HG02571 (cell line): ENCODE results near the gene NPB.
"Not testable (repeated sequence)": the region's sequence is repeated elsewhere in the genome, so short reads cannot be mapped to it uniquely, and the experiment has no call there.

Experiments
- ATAC-seq: cut with Tn5 transposase; IDR thresholded peaks from one replicate; pipeline ENCODE4 v1.9.1; 2021; ENCODE audit warnings: mild to moderate bottlenecking, moderate library complexity; ENCODE audit not compliant: unreplicated experiment

Gene NPB

GRCh38 chr17:81910840-81911276 is 8.8 kb downstream of the NPB start:
- ATAC-seq: peak; percentile 20

DNA sequence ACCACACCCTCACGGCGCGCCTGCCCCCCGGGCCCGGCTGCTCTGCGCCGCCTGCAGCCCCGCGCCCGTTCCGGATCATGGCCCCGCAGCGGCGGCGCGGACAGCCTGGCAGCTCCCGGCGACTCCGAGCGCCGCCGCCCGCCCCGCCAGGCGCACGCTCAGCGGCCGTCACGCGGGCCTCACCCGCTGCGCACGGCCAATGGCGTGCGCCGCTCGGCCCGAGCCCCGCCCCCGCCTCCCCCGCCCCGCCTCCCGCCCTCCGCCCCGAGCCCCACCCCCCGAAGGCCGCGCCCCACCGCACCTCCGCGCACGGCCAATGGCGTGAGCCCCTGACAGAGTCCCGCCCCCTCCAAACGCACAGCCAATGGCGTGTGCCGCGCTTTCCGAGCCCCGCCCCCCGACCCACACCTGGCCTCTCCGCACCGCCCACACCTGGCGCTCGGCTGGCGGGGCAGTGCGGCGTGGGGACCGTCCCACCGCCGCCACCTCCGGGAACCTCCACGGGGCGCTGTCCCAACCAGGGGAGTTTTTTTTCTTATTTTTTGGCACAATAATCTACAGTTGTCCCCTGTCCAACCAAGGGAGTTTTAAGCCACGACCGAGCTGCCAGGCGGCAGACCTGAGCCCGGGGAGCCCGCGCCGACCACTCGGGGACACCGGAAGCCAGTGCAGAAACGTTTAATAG is 9.4 kb downstream of the NPB start, which contains the start of gene PCYT2:
Gene PCYT2, minus strand, starts transcription at position 123 of the 685 bp plus-strand sequence. Its CDS starts 44 bp downstream, at position 79.
- peak; percentile 62 for ATAC-seq

DNA sequence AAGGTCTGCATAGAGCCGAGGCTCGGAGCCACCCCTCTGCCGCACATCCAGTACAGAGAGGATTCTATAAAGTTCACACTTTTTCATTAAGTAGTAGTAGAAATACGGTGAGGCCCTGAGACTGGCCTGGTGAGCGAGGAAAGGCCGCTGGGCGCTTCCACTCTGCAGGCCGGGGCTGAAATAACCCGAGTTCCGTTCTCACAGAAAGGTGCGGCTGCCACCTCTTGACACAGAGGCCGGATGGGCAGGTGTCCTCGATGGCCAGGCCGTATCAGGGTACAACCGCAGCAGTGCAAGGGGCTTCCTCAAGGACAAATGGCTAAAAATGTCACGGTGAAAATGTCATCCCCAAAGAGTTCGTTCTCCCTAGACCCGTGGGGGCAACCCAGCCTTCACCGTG is 9.9 kb downstream of the NPB start:
- ATAC-seq: no peak

DNA sequence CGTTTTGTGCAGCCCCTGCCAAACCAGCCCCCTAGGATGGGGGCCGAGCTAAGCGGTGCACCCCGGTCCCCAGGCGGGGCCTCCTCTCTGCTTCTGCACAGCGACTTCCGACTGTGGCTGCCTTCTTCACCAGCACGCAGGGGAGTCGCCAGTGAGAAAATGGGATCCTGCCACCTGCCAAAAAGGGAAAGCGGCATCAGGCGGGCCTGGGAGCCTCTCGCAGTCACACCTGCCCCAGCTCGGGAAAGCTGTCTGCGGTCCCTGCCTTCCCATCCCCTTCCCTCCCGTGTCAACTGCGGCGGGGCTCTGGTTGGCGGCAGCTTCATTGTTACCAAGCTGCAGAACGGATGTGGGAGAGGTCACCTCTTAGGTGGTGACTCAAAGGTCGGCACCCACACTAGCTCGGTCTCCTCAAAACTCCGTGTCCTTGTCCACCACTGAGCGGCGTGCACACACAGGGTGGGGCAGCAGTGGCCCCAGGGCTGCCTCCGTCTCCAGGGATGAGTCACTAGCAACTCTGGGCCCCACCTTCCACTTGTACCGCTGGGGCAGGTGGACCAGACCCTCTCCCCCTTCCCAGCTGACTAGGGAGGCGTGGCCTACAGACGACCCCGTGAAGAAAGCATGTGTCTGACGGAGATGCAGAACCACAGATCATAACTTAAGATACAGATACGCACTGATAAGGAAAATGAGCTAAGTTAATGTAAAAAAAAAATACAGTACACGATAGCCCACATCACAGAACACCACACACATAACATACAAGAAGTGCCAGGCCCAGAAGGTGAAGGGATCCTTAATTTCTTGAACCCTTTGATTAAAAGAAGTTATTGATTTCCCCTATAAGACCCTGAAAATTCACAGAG is 10.6 kb downstream of the NPB start:
- no peak for ATAC-seq

GRCh38 chr17:81913394-81914102 is 11.5 kb downstream of the NPB start:
- no peak for ATAC-seq

DNA sequence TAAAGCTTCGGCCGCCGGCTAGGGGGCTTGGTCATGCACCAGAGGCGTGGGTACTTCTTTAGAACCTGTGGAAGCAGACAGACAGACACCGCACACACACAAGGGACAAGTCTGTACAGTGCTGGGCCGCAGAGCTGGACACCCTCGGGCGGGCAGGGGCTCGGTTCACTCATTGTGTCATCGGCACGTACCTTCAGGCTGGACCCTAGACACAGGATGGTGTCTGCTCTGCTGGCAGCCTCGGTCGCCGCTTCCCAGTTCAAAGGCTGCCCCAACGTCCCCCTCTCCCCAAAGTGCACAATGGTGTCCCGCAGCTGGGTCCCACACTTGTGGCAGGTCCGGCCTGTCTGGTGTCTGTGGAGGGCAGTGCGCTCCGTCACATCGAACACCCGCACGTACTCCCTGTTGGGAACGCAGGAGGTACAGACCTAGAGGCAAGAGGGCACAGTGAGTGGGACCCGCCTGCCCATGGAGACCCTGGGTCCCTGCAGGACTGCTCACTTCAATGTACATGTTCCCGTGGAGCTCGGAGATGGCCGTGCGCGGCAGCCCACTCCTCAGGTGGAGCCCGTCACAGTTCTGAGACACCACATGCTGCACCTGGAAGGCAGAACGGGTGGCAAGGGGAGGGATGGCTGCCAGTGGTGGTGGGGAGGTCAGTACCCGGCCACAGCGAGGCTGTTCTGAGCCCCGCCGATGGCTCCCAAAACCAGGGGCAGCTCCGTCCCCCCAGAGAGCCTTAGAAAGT is 12.2 kb downstream of the NPB start:
- no peak for ATAC-seq

GRCh38 chr17:81915331-81915730 is 13.3 kb downstream of the NPB start:
- ATAC-seq: no peak

GRCh38 chr17:81916234-81917001 is 14.4 kb downstream of the NPB start:
- ATAC-seq: no peak

DNA sequence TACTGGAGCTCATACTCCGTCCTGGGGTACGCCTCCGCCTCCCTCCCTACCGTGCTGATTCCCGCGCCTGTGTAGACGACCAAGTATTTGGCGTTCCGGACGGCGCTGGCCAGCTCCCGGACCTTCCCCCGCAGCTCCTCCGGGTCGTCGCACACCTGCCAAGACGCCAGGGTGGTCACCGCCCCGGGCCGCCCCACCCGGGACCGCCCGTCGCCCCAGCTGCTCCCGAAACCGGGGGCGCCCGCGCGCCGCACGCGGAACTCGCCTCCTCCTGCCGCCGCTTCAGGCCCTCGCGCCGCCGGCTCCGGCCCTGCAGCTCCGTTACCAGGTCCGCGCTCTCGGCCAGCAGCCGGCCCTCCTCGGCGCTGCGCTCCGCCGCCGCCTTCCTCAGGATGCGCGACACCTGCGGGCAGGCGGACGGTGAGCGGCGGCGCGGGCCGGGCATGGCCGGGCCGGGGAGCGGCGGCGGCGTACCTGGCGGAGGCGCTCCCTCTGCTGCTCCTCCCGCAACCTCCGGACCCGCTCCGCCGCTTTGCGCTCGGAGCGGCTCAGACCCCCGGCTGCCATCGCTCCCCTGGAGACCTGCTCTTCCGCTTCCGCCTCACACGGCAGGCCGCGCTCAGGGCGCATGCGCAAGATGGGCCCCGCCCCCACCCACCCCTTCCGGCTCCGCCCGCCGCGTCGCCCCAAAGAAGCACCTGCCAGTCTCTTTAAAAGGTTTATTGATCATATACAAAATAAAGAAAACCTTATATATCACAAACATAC is 15.7 kb downstream of the NPB start, which contains the start of gene SIRT7:
Gene SIRT7, minus strand, starts transcription at position 612 of the 768 bp plus-strand sequence. Its CDS starts 45 bp downstream, at position 567.
- peak; percentile 56 for ATAC-seq

GRCh38 chr17:81918333-81918669 is 16.3 kb downstream of the NPB start:
- not testable (repeated sequence) for ATAC-seq

- ATAC-seq: no peak
Measured at GRCh38 chr17:81918832-81919545, 17.0 kb downstream of the NPB start.

DNA sequence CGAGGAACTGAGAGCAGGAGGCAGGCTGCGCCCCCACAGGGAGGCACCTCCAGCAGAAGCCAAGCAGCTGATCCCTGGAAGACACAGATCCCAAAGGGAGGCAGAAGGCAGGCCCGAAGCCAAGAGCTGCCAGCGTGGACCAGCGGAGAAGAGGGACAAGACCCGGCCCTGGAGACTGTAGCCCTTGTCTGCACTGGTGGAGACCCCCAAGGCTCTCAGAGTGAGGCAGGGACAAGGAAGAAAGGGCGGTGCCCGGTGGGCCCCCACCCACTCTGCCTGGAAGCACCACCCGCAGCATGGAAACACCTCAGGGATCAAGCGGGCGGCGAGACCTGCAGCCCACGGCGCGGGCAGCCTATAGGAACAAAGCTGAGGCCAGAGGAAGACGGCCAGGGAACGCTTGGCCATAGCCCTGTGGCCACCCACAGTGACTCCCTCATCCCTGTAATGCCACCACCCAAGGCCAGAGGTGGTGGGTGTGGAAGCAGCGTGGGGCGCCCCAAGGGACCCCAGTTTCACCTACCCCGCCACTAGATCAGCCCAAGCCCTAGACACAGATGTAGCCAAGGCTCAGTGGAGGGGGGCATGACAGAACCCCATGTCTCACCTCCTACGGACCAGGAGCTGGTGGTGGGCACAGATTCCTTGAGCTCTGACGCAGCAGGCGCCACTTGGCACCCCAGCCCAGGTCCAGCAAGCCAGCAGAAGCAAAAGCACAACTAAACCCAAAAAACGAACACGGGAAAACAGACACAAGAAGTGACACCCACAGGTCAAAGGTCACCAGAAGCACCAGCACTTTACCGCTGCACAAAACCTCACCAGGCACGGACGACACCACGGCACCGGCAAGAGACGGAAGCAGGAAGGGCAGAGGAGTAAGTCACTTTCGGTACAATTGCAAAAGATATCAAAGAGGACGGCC is 18.8 kb downstream of the NPB start:
- no peak for ATAC-seq

DNA sequence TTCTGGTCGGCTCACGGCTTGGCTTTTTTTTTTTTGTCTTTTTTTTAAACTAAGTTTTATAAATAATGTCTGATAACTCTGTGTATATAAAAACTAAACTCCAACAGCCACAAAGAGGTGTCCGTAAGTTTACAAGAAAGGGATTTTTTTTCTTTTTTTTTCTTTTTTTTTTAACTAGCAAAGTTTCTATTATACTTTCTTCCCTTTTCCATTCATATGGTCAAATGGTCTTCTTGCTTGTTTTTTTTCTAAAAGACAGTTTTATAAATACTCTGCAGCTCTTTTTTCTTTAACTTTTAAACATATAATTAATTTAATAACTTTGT is 19.5 kb downstream of the NPB start:
- ATAC-seq: no peak

DNA sequence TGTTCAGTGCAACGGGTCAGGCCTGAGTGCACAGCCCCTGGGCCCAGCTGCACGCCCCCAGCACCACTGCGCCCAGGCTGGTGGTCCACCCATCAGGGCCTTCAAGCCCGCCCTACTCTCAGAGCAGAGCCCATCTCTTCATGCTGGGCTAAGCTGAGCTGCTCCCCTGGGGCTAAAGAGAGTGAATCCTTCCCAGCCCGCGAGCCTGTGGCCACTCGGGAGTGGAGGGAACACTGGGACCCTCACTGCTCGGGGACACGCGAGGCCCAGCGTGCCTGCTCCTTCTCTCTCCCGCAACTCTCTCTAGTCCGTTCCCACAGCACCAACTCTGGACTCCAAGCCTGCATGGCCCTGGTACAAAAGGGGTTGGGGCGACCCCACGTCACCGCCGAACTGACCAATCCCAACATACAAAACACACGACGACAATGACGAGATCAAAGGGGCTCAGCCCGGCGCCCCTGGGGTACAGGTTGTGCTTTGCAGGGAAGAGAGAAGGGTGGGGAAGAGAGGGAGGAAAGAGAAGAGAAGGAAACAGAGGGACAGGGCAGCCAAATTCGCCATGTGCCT is 20.0 kb downstream of the NPB start:
- no peak for ATAC-seq

GRCh38 chr17:81922566-81923301 is 20.7 kb downstream of the NPB start:
- ATAC-seq: no peak
